Measurements from ENCODE around the gene LBHD2. TPM values are rescaled to one million over a fixed set of nuclear protein-coding genes. Genes with fewer than 3 reads are reported as not detected.

LBHD2 gene
- total and polyA plus RNA-seq, 2 of the 8 experiments (the other 6 are each of a cell fraction or from before 2014, with no cell fraction given), result not detected

- TF ChIP-seq TCF12 (IDR thresholded peaks at IDR 0.05; ENCODE audit: low read depth, low read length), result no peak
Measured at GRCh38 chr14:103107455-103107854, 23.4 kb downstream of the LBHD2 start (continued).
